Measurements from ENCODE around the gene FGD2. TPM values are rescaled to one million over a fixed set of nuclear protein-coding genes. Genes with fewer than 3 reads are reported as not detected.
A peak's percentile ranks its signal among the peaks of the same experiment; 100 is the strongest.

Gene FGD2
- total RNA-seq, 2 experiments from 2014 or later: 1.2 TPM

- no peak for ATAC-seq (ENCODE audit: poor library complexity)
- intact Hi-C loops (cut with DNase I, micrococcal nuclease): loop anchor here (1.0 to 10.0 kb wide), 13 partner anchors 31 to 393 kb away; partner anchors contain the start of genes C6orf89 (in 2 of the 2) and MTCH1 (in 1 of the 2)
- no peaks in the 10 kb centered on the region for H3K27me3 Mint-ChIP-seq
- H3K9me3 ChIP-seq (ENCODE audit: control insufficient read depth in 1 of 2, insufficient read depth in 1 of 2, low read length in 2 of 2): no peaks in the 10 kb centered on the region
- TF ChIP-seq, protein P1, sequence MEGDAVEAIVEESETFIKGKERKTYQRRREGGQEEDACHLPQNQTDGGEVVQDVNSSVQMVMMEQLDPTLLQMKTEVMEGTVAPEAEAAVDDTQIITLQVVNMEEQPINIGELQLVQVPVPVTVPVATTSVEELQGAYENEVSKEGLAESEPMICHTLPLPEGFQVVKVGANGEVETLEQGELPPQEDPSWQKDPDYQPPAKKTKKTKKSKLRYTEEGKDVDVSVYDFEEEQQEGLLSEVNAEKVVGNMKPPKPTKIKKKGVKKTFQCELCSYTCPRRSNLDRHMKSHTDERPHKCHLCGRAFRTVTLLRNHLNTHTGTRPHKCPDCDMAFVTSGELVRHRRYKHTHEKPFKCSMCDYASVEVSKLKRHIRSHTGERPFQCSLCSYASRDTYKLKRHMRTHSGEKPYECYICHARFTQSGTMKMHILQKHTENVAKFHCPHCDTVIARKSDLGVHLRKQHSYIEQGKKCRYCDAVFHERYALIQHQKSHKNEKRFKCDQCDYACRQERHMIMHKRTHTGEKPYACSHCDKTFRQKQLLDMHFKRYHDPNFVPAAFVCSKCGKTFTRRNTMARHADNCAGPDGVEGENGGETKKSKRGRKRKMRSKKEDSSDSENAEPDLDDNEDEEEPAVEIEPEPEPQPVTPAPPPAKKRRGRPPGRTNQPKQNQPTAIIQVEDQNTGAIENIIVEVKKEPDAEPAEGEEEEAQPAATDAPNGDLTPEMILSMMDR (IDR thresholded peaks at IDR 0.05): no peak
- no peak overlapping the region for H3K4me3 Mint-ChIP-seq
- no peak overlapping the region for H3K27ac ChIP-seq (ENCODE audit: low read depth in 1 of 2, low read length in 2 of 2)
- ChIA-PET CTCF (interaction anchor here (0.7 to 9.0 kb wide), 58 partner anchors 11 to 403 kb away, joined by 3 to 205 read pairs (median 4); partner anchors contain the start of genes C6orf89, FGD2, MTCH1 and PIM1), POLR2A (interaction anchor here (0.7 to 10.2 kb wide), 16 partner anchors 11 to 251 kb away, joined by 3 to 164 read pairs (median 5); partner anchors contain the start of genes C6orf89, MTCH1, PIM1 and PPIL1)
- peaks cover 36% of the 10 kb centered on the region for H3K4me1 ChIP-seq (ENCODE audit: insufficient read depth, low read length)
- peaks cover 34% of the 10 kb centered on the region for H3K4me1 Mint-ChIP-seq (ENCODE audit: low read depth)
- H3K27ac Mint-ChIP-seq: peak overlapping the region; percentile 14
- no peak overlapping the region for H3K4me3 ChIP-seq (ENCODE audit: low read length)
- no peaks in the 10 kb centered on the region for H3K36me3 ChIP-seq (ENCODE audit: insufficient read depth, low read length)
- H3K27me3 ChIP-seq (ENCODE audit: control insufficient read depth in 1 of 2, insufficient read depth in 2 of 2, low read length in 2 of 2): no peaks in the 10 kb centered on the region
- no peaks in the 10 kb centered on the region for H3K9me3 Mint-ChIP-seq
- no peaks in the 10 kb centered on the region for H3K36me3 Mint-ChIP-seq (ENCODE audit: low read depth)
- peak in 1 of 14 experiments; percentile 36 for DNase-seq
Observed at GRCh38 chr6:37017606-37018197, 12.2 kb downstream of the FGD2 start.

DNA sequence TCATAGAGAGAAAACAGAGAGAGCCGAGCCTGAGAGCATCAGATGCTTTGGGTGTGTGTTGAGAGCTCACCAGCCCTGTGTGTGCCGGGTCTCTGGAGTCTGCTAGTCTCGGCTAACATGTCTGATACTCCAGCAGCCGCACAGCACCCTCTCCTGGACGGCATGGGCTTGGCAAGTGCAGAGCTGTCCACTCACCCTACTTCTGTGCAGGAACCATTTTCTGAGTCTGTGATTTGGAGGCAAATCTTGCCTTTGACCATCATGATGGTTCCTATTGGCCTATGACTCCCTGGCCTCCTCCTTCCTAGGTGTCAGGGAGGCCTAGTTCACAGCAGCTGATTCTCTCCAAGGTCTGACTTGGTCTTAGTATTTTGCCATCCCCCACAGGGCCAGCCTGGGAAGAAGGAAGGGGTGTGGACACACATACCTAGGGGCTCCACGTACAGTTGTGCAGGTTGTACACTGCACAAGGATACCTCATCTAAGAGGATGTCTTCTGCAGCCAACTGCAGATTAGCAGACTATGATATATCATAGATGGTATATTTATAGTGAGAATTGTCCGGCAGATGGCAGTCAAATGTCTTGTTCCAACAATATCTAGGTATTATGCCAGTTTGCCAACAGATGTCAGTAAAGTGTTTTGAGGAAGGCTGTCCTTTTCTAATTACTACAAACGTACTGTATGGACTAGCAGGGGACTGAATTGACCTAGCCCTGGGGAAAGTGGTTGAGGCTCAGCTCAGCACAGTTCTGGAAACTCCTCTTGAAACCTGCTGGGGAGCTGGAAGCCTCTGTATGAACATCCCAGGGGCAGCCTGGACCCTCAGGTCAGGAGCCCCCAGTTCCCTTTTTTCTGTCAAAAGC lies 13.0 kb downstream of the FGD2 start:
- Mint-ChIP-seq H3K4me1 (ENCODE audit: low read depth) (peaks cover 42% of the 10 kb centered on the region), H3K27ac (peak overlapping the region; percentile 14), H3K4me3 (no peak overlapping the region), H3K9me3 (no peaks in the 10 kb centered on the region), H3K27me3 (no peaks in the 10 kb centered on the region), H3K36me3 (ENCODE audit: low read depth) (no peaks in the 10 kb centered on the region)
- Histone ChIP-seq H3K27ac (ENCODE audit: low read depth in 1 of 2, low read length in 2 of 2) (no peak overlapping the region), H3K9me3 (ENCODE audit: control insufficient read depth in 1 of 2, insufficient read depth in 1 of 2, low read length in 2 of 2) (no peaks in the 10 kb centered on the region), H3K27me3 (ENCODE audit: control insufficient read depth in 1 of 2, insufficient read depth in 2 of 2, low read length in 2 of 2) (no peaks in the 10 kb centered on the region), H3K4me3 (ENCODE audit: low read length) (no peak overlapping the region), H3K4me1 (ENCODE audit: insufficient read depth, low read length) (peaks cover 42% of the 10 kb centered on the region), H3K36me3 (ENCODE audit: insufficient read depth, low read length) (no peaks in the 10 kb centered on the region)
- peak; percentile 81 to 92 (median 88) for DNase-seq
- TF ChIP-seq, protein P1 (IDR thresholded peaks at IDR 0.05): peak; percentile 89
- intact Hi-C loops (cut with DNase I, micrococcal nuclease): loop anchor here (1.0 to 10.0 kb wide), 13 partner anchors 32 to 394 kb away; partner anchors contain the start of genes C6orf89 (in 2 of the 2) and MTCH1 (in 1 of the 2)
- POLR2A ChIA-PET: interaction anchor here (0.6 to 10.2 kb wide), 18 partner anchors 12 to 251 kb away, joined by 3 to 164 read pairs (median 4); partner anchors contain the start of genes C6orf89, MTCH1, PIM1 and PPIL1
- ATAC-seq (ENCODE audit: poor library complexity): peak; percentile 94
- CTCF ChIA-PET: interaction anchor here (0.6 to 9.0 kb wide), 63 partner anchors 11 to 404 kb away, joined by 3 to 205 read pairs (median 4); partner anchors contain the start of genes C6orf89, FGD2, MTCH1 and PIM1

DNA sequence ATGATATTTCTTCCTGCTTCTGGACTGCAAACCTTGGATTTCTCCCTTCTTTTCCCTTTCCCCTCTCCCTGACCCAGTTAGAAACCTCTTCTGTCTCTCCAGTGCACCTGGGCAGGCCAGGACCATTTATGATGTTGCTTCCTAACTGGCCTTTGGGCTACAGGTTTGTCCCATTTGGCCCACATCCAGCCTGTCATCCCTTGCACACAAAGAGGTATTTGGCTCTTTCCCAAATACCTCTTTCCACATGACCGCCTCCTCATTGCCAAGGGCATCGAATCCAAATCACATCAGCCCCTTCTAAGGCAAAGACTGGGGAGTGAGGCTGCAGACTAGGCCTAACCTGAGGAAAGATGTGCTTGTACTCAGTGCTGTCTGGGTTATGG lies 13.6 kb downstream of the FGD2 start:
- Histone ChIP-seq H3K36me3 (ENCODE audit: insufficient read depth, low read length) (no peaks in the 10 kb centered on the region), H3K9me3 (ENCODE audit: control insufficient read depth in 1 of 2, insufficient read depth in 1 of 2, low read length in 2 of 2) (no peaks in the 10 kb centered on the region), H3K4me3 (ENCODE audit: low read length) (no peak overlapping the region), H3K4me1 (ENCODE audit: insufficient read depth, low read length) (peaks cover 42% of the 10 kb centered on the region), H3K27me3 (ENCODE audit: control insufficient read depth in 1 of 2, insufficient read depth in 2 of 2, low read length in 2 of 2) (no peaks in the 10 kb centered on the region), H3K27ac (ENCODE audit: low read depth in 1 of 2, low read length in 2 of 2) (no peak overlapping the region)
- no peaks in the 10 kb centered on the region for H3K9me3 Mint-ChIP-seq
- no peak overlapping the region for H3K4me3 Mint-ChIP-seq
- peak overlapping the region; percentile 14 for H3K27ac Mint-ChIP-seq
- no peaks in the 10 kb centered on the region for H3K27me3 Mint-ChIP-seq
- no peaks in the 10 kb centered on the region for H3K36me3 Mint-ChIP-seq (ENCODE audit: low read depth)
- ATAC-seq (ENCODE audit: poor library complexity): no peak
- DNase-seq: peak in 1 of 14 experiments; percentile 25
- H3K4me1 Mint-ChIP-seq (ENCODE audit: low read depth): peaks cover 43% of the 10 kb centered on the region
- ChIA-PET CTCF (interaction anchor here (0.8 to 9.0 kb wide), 18 partner anchors 9 to 252 kb away, joined by 3 to 205 read pairs (median 6); partner anchors contain the start of genes C6orf89, PIM1 and PPIL1), POLR2A (interaction anchor here (1.3 to 10.2 kb wide), 4 partner anchors 84 to 191 kb away, joined by 4 to 164 read pairs (median 13); partner anchors contain the start of gene PIM1)
- TF ChIP-seq, protein P1 (IDR thresholded peaks at IDR 0.05): no peak
- intact Hi-C loops (cut with DNase I, micrococcal nuclease): loop anchor here (2.0 to 10.0 kb wide), 6 partner anchors 32 to 394 kb away; no protein-coding TSS in a partner anchor
